ENCODE results near the gene XIRP1.

The XIRP1 gene

DNA sequence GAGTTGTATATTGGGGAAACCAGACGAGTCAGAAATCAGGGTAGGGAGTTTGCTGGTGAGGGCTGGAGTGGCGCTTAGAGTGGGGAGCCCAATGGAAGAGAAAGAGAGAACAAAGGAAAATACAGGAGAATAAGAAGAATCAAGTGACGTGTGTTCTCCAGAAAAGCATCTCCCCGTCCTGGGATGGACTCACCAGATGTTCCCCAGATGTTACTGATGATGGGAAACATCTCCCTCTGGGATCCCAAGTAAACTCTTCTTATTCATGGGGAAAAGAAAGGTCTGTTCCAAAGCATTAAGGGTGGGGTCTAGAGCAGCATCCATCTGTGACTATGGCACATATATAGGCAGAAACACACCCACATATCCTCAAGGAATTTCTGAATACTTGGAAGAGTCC is 36.0 kb downstream of the XIRP1 start (continued):
- TF ChIP-seq, protein P1, sequence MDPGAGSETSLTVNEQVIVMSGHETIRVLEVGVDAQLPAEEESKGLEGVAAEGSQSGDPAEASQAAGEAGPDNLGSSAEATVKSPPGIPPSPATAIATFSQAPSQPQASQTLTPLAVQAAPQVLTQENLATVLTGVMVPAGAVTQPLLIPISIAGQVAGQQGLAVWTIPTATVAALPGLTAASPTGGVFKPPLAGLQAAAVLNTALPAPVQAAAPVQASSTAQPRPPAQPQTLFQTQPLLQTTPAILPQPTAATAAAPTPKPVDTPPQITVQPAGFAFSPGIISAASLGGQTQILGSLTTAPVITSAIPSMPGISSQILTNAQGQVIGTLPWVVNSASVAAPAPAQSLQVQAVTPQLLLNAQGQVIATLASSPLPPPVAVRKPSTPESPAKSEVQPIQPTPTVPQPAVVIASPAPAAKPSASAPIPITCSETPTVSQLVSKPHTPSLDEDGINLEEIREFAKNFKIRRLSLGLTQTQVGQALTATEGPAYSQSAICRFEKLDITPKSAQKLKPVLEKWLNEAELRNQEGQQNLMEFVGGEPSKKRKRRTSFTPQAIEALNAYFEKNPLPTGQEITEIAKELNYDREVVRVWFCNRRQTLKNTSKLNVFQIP (CRISPR knock-in tag; IDR thresholded peaks at IDR 0.05; ENCODE audit: borderline replicate concordance, low read depth) = no peak
- no peak for TF ChIP-seq ZFP3 (CRISPR knock-in tag; IDR thresholded peaks at IDR 0.05)
- TF ChIP-seq CSDC2 (CRISPR knock-in tag; IDR thresholded peaks at IDR 0.05) = no peak
- no peak for TF ChIP-seq ZFP30 (CRISPR knock-in tag; IDR thresholded peaks at IDR 0.05)
- no peak for TF ChIP-seq ZC3H10 (CRISPR knock-in tag; IDR thresholded peaks at IDR 0.05)

DNA sequence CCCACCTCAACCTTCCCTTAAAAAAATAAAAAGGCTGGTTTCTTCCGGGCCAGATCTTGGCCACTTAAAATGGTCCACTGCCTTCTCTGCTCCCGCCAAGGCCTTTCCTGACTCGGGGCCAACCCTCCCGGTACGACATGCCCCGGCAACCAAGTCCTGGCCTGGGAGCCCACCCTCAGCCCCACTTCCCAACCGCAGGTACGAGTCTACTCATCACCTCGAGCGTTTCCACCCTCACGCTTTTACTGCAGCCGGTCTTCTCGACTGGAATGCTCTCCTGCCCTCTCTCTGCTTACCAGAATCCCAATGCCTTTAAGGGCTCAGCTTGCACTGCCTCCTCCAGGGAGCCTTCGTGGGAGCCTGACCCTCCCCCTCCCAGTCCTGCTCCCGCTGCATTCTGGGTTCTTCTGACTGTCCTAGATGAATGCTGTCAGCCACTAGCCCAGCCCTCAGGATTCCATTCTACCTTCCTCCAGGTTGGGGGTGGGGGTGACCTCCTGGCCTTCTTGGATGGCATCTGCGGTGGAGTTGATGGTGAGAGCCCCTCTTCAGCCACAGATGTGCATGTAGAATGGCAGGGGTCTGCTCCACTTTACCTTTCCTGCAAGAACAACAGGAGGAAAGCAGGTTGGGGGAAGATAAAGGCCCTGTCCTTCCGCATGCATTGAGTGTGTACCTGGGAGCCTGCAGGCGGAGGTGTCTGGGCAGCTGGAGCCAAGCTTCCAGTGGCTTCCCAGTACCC is 37.9 kb downstream of the XIRP1 start:
- ATAC-seq = no peak
- TF ChIP-seq ZFP30 (CRISPR knock-in tag; IDR thresholded peaks at IDR 0.05) (no peak), ZFP3 (CRISPR knock-in tag; IDR thresholded peaks at IDR 0.05) (no peak), ESRRG (CRISPR knock-in tag; IDR thresholded peaks at IDR 0.05) (no peak), RARB (CRISPR knock-in tag; IDR thresholded peaks at IDR 0.05) (no peak), OSR1 (CRISPR knock-in tag; IDR thresholded peaks at IDR 0.05) (no peak), SNAI2 (CRISPR knock-in tag; IDR thresholded peaks at IDR 0.05) (no peak), ISL1 (CRISPR knock-in tag; IDR thresholded peaks at IDR 0.05) (no peak), ZC3H10 (CRISPR knock-in tag; IDR thresholded peaks at IDR 0.05) (no peak), BACH2 (CRISPR knock-in tag; IDR thresholded peaks at IDR 0.05; ENCODE audit: borderline replicate concordance) (no peak), CREB5 (CRISPR knock-in tag; IDR thresholded peaks at IDR 0.05; ENCODE audit: low read depth) (no peak), CSDC2 (CRISPR knock-in tag; IDR thresholded peaks at IDR 0.05) (no peak), ZNF70 (CRISPR knock-in tag; IDR thresholded peaks at IDR 0.05) (no peak), PPARA (CRISPR knock-in tag; IDR thresholded peaks at IDR 0.05; ENCODE audit: borderline replicate concordance) (no peak), CSRNP3 (CRISPR knock-in tag; IDR thresholded peaks at IDR 0.05) (no peak), TOX (CRISPR knock-in tag; IDR thresholded peaks at IDR 0.05; ENCODE audit: borderline replicate concordance) (no peak), GLIS3 (CRISPR knock-in tag; IDR thresholded peaks at IDR 0.05) (no peak), ZNF8 (CRISPR knock-in tag; IDR thresholded peaks at IDR 0.05) (no peak), TCF4 (CRISPR knock-in tag; IDR thresholded peaks at IDR 0.05; ENCODE audit: borderline replicate concordance) (no peak)
- TF ChIP-seq, protein P2, sequence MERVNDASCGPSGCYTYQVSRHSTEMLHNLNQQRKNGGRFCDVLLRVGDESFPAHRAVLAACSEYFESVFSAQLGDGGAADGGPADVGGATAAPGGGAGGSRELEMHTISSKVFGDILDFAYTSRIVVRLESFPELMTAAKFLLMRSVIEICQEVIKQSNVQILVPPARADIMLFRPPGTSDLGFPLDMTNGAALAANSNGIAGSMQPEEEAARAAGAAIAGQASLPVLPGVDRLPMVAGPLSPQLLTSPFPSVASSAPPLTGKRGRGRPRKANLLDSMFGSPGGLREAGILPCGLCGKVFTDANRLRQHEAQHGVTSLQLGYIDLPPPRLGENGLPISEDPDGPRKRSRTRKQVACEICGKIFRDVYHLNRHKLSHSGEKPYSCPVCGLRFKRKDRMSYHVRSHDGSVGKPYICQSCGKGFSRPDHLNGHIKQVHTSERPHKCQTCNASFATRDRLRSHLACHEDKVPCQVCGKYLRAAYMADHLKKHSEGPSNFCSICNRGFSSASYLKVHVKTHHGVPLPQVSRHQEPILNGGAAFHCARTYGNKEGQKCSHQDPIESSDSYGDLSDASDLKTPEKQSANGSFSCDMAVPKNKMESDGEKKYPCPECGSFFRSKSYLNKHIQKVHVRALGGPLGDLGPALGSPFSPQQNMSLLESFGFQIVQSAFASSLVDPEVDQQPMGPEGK (CRISPR knock-in tag; IDR thresholded peaks at IDR 0.05; ENCODE audit: borderline replicate concordance) = no peak
- TF ChIP-seq, protein P1 (CRISPR knock-in tag; IDR thresholded peaks at IDR 0.05; ENCODE audit: borderline replicate concordance, low read depth) = no peak

DNA sequence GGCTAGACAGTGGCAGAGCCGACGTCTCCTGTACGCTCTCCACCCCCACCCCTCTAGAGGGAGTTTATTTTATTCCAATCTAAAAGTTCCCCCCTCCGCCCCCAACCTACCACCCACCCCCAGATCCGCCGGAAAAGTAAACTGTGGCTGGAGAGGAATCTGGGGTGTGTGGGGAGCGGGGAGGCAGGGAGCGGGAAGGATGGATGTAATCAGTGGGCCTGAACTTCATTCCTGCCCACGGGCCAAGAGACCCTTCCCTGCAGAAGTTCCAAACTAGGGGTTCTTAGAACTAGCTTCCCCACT is 38.5 kb downstream of the XIRP1 start:
- TF ChIP-seq ESRRG (CRISPR knock-in tag; IDR thresholded peaks at IDR 0.05) (no peak), GLIS3 (CRISPR knock-in tag; IDR thresholded peaks at IDR 0.05) (no peak), CSRNP3 (CRISPR knock-in tag; IDR thresholded peaks at IDR 0.05) (no peak), ISL1 (CRISPR knock-in tag; IDR thresholded peaks at IDR 0.05) (no peak), OSR1 (CRISPR knock-in tag; IDR thresholded peaks at IDR 0.05) (no peak), ZFP30 (CRISPR knock-in tag; IDR thresholded peaks at IDR 0.05) (no peak), ZNF8 (CRISPR knock-in tag; IDR thresholded peaks at IDR 0.05) (no peak)
- TF ChIP-seq, protein P2 (CRISPR knock-in tag; IDR thresholded peaks at IDR 0.05; ENCODE audit: borderline replicate concordance) = no peak

More for the DNA sequence above, 38.5 kb downstream of the XIRP1 start:
- no peak for ATAC-seq
